Caco-2 (cell line): ENCODE measurements around the gene FBXO5. TPM values are rescaled to one million over a fixed set of nuclear protein-coding genes. Genes with fewer than 3 reads are reported as not detected.

Experiments used
- BruUV-seq: library from RNA; stranded (reverse); fragments of 400-500 nt; replicated peaks from 2 replicates; lab custom pipeline; 2021; lab: Mats Ljungman, UMichigan
- CTCF ChIA-PET: fragments of 300-600 bp; sonication (Branson Sonifier 250); formaldehyde crosslinking; loops from one replicate; lab custom pipeline; 2022; ENCODE audit warnings: antibody characterized with exemption; lab: Charles Lee
- POLR2A ChIA-PET: fragments of 300-600 bp; sonication (Branson Sonifier 250); formaldehyde crosslinking; loops from one replicate; lab custom pipeline; 2022; ENCODE audit warnings: antibody characterized with exemption; lab: Charles Lee
- DNase-seq, 2 experiments: peaks; one replicate each; pipeline versions ENCODE4 v3.0.0 to v3.0.0-alpha.2; 2020 to 2022
- H3K27me3 ChIP-seq: replicated peaks from 2 replicates; pipeline ENCODE4 v1.6.0; 2011; ENCODE audit warnings: low read length; ENCODE audit not compliant: control insufficient read depth, insufficient read depth
- H3K36me3 ChIP-seq: 2 replicates; pipeline ENCODE4 v1.5.1; 2011; ENCODE audit warnings: low read length; ENCODE audit not compliant: control insufficient read depth, insufficient read depth
- H3K4me1 ChIP-seq: fragments of 250-450 bp; sonication (Bioruptor Pico); 2 replicates; pipeline ENCODE4 v1.5.1; 2020; ENCODE audit warnings: mild to moderate bottlenecking
- H3K4me3 ChIP-seq: 2 replicates; pipeline ENCODE4 v1.5.1; 2011; ENCODE audit warnings: low read depth, mild to moderate bottlenecking, control low read depth, low read length
- H3K9me3 ChIP-seq: fragments of 250-450 bp; sonication (Bioruptor Pico); 2 replicates; pipeline ENCODE4 v1.5.1; 2020; ENCODE audit warnings: mild to moderate bottlenecking, moderate library complexity
- H3K27ac Mint-ChIP-seq: one replicate; pipeline ENCODE4 v1.8.0; 2022; ENCODE audit warnings: mixed read lengths; ENCODE audit not compliant: unreplicated experiment
- H3K27me3 Mint-ChIP-seq: one replicate; pipeline ENCODE4 v1.8.0; 2022; ENCODE audit warnings: mixed read lengths; ENCODE audit not compliant: insufficient read depth, unreplicated experiment
- H3K36me3 Mint-ChIP-seq: one replicate; pipeline ENCODE4 v1.8.0; 2022; ENCODE audit warnings: mild to moderate bottlenecking, mixed read lengths; ENCODE audit not compliant: insufficient read depth, unreplicated experiment
- H3K4me1 Mint-ChIP-seq: one replicate; pipeline ENCODE4 v1.8.0; 2022; ENCODE audit warnings: low read depth, mixed read lengths; ENCODE audit not compliant: unreplicated experiment
- H3K4me3 Mint-ChIP-seq: one replicate; pipeline ENCODE4 v1.8.0; 2022; ENCODE audit warnings: mild to moderate bottlenecking, moderate library complexity, mixed read lengths; ENCODE audit not compliant: unreplicated experiment
- H3K9me3 Mint-ChIP-seq: one replicate; pipeline ENCODE4 v1.8.0; 2022; ENCODE audit warnings: mixed read lengths; ENCODE audit not compliant: unreplicated experiment
- intact Hi-C: fragments of 100-400 bp; cut with micrococcal nuclease; formaldehyde crosslinking; loops from one replicate; pipeline ENCODE4 v1.10.0; 2022; ENCODE audit not compliant: unreplicated experiment
- total RNA-seq: library from RNA; stranded (reverse); gene quantifications from 2 replicates; pipeline ENCODE4 v1.2.3, GENCODE V29; 2022
- TF ChIP-seq, protein P1 (sequence below), 2 experiments: fragments of 200-600 bp in 1 of 2; IDR thresholded peaks; 1 replicate in 1 of 2; 2 replicates in 1 of 2; pipeline versions ENCODE4 v1.5.1 to v1.8.0; 2011 to 2022; ENCODE audit warnings: antibody characterized with exemption in 1 of 2, control low read depth in 1 of 2, inconsistent platforms in 1 of 2, low read depth in 1 of 2, low read length in 1 of 2, mild to moderate bottlenecking in 1 of 2, moderate library complexity in 1 of 2; ENCODE audit not compliant: insufficient read depth in 1 of 2, severe bottlenecking in 1 of 2, unreplicated experiment in 1 of 2

The FBXO5 gene
- total RNA-seq, 1 experiment from 2014 or later, result 35.5 TPM

DNA sequence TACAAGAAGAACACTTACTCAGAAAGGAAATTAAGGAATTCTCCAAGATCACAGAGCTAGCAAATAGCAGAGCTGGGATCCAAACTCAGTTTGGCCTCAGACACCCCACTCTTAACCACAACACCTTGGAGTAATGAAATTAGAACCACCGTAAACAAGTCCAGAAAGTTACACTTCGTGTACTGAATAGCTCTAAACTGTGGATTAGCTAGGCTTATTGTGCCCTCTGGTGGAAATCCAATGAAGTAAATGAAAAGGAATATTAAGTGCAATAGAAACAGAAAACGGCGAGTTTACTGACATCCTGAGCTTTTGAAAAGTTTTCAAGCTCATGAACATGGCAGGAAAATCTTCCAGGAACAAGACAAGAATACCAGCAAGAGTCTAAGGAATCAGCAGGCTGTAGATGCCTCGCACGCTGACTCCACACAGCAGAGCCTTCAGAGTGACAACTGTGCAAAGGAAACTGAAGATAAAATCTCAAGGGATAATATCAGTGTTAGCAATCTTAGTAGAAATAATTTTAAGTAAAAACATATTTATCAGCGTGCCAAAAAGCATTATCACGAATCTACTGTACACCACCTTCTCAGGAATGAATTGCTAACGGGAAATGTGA lies 34.6 kb downstream of the FBXO5 start:
- H3K9me3 ChIP-seq, result no peaks in the 10 kb centered on the region
- TF ChIP-seq, protein P1, sequence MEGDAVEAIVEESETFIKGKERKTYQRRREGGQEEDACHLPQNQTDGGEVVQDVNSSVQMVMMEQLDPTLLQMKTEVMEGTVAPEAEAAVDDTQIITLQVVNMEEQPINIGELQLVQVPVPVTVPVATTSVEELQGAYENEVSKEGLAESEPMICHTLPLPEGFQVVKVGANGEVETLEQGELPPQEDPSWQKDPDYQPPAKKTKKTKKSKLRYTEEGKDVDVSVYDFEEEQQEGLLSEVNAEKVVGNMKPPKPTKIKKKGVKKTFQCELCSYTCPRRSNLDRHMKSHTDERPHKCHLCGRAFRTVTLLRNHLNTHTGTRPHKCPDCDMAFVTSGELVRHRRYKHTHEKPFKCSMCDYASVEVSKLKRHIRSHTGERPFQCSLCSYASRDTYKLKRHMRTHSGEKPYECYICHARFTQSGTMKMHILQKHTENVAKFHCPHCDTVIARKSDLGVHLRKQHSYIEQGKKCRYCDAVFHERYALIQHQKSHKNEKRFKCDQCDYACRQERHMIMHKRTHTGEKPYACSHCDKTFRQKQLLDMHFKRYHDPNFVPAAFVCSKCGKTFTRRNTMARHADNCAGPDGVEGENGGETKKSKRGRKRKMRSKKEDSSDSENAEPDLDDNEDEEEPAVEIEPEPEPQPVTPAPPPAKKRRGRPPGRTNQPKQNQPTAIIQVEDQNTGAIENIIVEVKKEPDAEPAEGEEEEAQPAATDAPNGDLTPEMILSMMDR (IDR thresholded peaks at IDR 0.05; ENCODE audit: insufficient read depth in 1 of 2, low read depth in 1 of 2, low read length in 1 of 2, severe bottlenecking in 1 of 2, unreplicated experiment in 1 of 2), result peak; percentile 46 to 63
- no peak overlapping the region for H3K4me3 Mint-ChIP-seq
- peak in 1 of 2 experiments; percentile 17 for DNase-seq
- no TSS peak for BruUV-seq
- no peak overlapping the region for H3K27ac Mint-ChIP-seq
- ChIA-PET POLR2A (no interaction called here), CTCF (interaction anchor here (0.6 to 1.5 kb wide), 13 partner anchors 10 to 368 kb away, joined by 3 to 10 read pairs (median 4); partner anchors contain the start of genes FBXO5 and VIP)
- no peaks in the 10 kb centered on the region for H3K27me3 ChIP-seq
- H3K9me3 Mint-ChIP-seq, result no peaks in the 10 kb centered on the region
- no peaks in the 10 kb centered on the region for H3K36me3 Mint-ChIP-seq
- no peak overlapping the region for H3K4me3 ChIP-seq
- intact Hi-C loops, result loop anchor here (1.0 to 5.0 kb wide), 3 partner anchors 51 to 396 kb away; no protein-coding TSS in a partner anchor
- H3K4me1 ChIP-seq, result no peaks in the 10 kb centered on the region
- no peaks in the 10 kb centered on the region for H3K36me3 ChIP-seq
- H3K4me1 Mint-ChIP-seq, result no peaks in the 10 kb centered on the region
- peaks cover 7% of the 10 kb centered on the region for H3K27me3 Mint-ChIP-seq

DNA sequence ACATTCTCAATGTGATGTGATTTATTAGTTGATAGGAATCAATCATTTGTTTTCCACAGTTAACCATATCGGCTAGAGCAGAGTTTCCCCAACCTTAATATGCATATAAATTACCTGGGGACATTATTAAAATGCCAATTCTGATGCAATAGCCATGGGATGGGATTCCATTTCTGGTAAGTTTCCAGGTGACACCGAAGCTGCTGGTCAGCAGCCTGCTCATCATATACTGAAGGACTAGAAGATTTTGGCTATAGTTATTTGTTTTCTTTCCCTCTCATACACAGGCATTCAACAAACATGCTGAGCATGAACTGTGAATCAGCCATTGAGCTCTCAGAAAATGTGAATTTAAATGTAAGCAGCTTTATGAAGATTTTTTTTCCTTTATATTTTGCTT lies 35.8 kb downstream of the FBXO5 start:
- Histone ChIP-seq H3K27me3 (no peaks in the 10 kb centered on the region), H3K36me3 (no peaks in the 10 kb centered on the region), H3K4me3 (no peak overlapping the region), H3K9me3 (no peaks in the 10 kb centered on the region), H3K4me1 (no peaks in the 10 kb centered on the region)
- H3K4me3 Mint-ChIP-seq, result no peak overlapping the region
- peaks cover 9% of the 10 kb centered on the region for H3K27me3 Mint-ChIP-seq
- no peak for DNase-seq
- H3K9me3 Mint-ChIP-seq, result no peaks in the 10 kb centered on the region
- ChIA-PET CTCF (no interaction called here), POLR2A (no interaction called here)
- H3K36me3 Mint-ChIP-seq, result no peaks in the 10 kb centered on the region
- no peak overlapping the region for H3K27ac Mint-ChIP-seq
- intact Hi-C loops, result loop anchor here (5.0 kb wide), 1 partner anchor 50 kb away; no protein-coding TSS in a partner anchor
- no TSS peak for BruUV-seq
- TF ChIP-seq, protein P1 (IDR thresholded peaks at IDR 0.05; ENCODE audit: insufficient read depth in 1 of 2, low read depth in 1 of 2, low read length in 1 of 2, severe bottlenecking in 1 of 2, unreplicated experiment in 1 of 2), result no peak
- H3K4me1 Mint-ChIP-seq, result no peaks in the 10 kb centered on the region

DNA sequence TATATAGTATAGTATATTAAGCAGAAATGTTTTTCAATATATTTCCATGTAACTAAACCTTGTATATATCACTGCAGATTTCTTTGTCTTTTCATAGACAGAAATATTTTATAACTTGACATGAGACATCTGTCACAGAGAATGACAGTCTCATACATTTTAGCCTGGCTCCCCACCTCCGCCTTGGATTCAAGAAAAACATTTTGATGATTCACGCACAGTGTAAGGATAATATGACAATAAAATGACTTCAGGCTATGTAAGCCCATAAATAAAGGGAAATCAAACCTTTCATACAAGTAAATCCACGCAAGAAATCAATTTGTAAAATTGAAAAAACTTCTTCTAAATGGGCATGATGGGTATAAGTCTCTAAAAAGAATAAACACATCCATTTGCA lies 36.4 kb downstream of the FBXO5 start:
- no peaks in the 10 kb centered on the region for H3K4me1 ChIP-seq
- Mint-ChIP-seq H3K4me1 (no peaks in the 10 kb centered on the region), H3K27ac (no peak overlapping the region), H3K36me3 (no peaks in the 10 kb centered on the region), H3K27me3 (peaks cover 10% of the 10 kb centered on the region), H3K4me3 (no peak overlapping the region), H3K9me3 (no peaks in the 10 kb centered on the region)
- H3K4me3 ChIP-seq, result no peak overlapping the region
- H3K36me3 ChIP-seq, result no peaks in the 10 kb centered on the region
- CTCF ChIA-PET, result no interaction called here
- TF ChIP-seq, protein P1 (IDR thresholded peaks at IDR 0.05; ENCODE audit: insufficient read depth in 1 of 2, low read depth in 1 of 2, low read length in 1 of 2, severe bottlenecking in 1 of 2, unreplicated experiment in 1 of 2), result no peak
- intact Hi-C loops, result loop anchor here (5.0 kb wide), 1 partner anchor 49 kb away; no protein-coding TSS in a partner anchor
- DNase-seq, result no peak
- POLR2A ChIA-PET, result no interaction called here
- H3K27me3 ChIP-seq, result no peaks in the 10 kb centered on the region
- no TSS peak for BruUV-seq
- no peaks in the 10 kb centered on the region for H3K9me3 ChIP-seq
